HG03439 (cell line): Measurements from ENCODE around the gene AGMO.

ENCODE experiments used
- ATAC-seq: cut with Tn5 transposase; IDR thresholded peaks from one replicate; pipeline ENCODE4 v1.9.1; 2021; ENCODE audit warnings: mild to moderate bottlenecking, moderate library complexity; ENCODE audit not compliant: unreplicated experiment

The AGMO gene

DNA sequence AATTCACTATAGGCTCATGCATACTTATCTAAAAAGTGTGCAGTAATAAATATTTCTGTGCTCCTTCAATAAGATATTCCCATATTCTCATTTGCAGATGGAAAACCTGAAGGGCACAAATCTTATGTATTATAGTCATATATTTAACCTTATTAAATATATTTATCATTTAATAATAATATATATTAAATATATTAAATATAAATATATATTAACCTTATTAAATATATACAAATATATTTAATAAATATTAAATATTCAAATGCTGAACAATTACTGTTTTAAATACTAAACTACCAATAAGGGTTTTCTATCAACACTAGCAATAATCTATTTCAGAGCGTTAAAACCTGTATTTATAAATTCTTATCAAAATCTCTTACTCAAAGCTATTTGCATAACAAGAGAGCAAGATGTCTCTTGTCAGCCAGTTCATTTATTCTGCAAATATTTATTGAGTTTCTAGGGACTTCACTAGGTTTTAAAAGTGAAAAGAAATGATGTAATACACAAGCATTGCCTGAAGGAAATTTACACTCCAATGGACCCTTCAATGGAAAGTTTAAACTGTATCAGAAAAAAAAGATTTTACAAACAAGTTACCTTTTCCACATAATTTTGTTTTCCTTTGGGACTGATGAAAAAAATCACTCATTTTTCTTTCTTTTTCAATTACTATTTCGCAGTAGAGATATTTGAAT is 159.2 kb downstream of the AGMO start:
- ATAC-seq: no peak

DNA sequence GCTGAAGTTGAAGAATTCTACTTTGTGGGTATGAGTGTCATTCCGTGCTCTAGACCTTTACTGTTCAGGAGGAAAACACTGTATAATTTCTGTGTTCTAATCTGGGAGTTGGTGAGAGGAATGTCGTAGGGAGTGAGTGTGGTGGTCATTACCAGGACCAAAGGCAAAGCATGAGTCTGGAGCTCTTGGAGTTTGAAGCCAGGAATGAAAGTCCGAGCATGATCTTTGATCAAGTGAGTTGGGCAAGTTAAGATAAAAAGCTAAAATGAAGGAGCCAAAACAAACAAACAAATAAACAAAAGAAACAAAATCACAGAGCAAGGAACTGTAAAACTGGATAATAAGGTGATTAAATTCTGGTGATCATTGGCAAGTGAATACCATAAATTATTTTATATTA is 161.4 kb downstream of the AGMO start:
- no peak for ATAC-seq

DNA sequence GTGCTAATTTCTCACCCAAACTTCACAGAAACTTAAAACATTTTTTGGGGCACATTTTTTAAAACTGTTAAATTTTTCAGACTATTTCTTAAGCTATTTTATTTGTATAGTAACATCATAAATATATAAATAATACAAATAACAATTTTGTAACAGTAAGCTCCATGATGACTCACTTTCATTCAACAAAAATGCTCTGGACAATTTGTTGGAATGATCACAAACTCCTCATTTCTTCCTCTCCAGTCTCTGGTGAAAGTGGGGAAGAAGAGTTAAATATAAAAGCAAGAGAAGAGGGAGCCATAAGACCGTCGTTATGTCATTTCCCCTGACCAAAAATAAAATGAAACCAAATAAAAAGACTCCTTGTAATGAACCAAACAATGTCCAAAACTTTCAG is 162.4 kb downstream of the AGMO start:
- ATAC-seq: no peak

DNA sequence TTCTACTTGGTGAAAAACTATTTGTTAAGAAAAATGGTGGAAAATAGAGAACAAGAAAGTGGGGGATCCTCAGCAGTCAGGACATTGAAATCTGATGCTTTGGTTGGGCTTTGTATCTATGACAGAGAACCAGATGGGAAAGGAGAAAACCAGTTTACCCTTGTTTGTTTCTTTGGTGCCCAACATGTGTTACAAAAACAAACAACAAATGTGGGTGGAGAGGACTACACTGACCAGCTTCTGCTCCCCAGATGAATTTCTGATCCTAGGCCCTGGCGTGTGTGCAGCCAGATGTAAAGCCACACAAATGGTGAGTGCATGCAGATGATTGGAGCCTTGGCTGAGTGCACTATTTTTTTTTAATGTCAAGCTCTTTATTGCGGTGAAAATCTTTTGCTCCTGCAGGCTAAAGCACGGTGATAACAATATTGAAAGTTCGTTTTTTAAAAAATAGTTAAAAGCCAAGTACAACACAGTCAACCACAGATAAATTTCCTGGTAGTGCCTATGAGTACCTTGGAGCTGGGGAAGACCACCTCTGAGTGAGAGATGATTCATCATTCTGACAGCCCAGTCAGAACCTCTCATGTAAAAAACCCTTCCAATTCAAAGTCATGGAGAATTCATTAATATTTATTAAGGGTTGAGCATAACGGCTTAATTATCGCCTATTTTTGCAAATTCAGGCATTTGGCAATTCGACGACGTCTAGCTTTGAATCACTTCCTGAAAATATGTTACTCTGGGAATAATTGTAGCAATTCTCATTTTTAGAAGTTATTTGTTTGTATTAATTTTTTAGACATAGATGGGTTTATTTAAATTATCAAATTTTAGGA is 163.7 kb downstream of the AGMO start:
- no peak for ATAC-seq

DNA sequence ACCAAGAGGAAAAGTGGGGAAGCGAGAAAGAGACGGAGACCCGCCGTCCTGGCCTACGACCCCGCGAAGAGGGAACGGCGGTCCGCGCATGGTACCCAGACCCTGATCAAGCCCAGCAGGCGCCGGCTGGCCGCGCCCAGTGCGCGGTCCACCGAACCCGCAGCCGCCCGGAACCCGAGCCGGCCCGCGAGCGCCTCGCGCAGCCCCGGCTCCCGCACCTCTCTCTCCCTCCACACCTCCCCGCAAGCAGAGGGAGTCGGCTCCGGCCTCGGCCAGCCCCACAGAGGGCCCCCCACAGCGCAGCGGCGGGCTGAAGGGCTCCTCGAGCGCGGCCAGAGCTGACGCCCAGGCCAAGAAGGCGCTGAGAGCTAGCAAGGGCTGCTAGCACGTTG is 164.7 kb downstream of the AGMO start:
- ATAC-seq: no peak

DNA sequence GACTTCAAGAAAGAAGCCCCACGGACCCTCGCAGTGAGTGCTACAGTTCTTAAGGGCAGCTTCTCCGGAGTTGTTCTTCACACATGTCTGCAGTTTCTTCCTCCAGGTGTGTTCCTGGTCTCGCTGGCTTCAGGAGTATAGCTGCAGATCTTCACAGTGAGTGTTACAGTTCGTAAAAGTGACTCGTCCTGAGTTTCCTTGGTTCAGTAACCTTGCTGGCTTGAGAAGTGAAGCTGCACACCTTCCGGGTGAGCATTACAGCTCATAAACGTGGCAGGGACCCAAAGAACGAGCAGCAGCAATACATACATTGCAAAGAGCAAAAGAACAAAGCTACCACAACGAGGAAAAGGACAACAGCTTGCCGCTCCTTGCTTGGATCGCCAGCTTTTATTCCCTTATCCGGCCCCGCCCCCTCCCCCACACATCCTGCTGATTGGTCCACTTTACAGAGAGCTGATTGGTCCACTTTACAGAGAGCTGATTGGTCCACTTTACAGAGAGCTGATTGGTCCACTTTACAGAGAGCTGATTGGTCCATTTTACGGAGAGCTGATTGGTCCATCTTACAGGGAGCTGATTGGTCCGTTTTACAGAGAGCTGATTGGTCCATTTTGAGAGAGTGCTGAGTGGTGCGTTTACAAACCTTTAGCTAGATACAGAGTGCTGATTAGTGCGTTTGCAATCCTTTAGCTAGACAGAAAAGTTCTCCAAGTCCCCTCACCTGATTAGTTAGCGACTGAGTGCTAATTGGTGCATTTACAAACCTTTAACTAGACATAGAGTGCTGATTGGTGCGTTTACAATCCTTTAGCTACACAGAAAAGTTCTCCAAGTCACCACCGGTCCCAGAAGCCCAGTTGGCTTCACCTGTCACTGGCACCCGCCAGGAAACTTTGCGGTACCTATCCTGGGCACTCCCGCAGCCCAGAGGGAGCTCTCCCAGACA is 165.3 kb downstream of the AGMO start:
- ATAC-seq: no peak

DNA sequence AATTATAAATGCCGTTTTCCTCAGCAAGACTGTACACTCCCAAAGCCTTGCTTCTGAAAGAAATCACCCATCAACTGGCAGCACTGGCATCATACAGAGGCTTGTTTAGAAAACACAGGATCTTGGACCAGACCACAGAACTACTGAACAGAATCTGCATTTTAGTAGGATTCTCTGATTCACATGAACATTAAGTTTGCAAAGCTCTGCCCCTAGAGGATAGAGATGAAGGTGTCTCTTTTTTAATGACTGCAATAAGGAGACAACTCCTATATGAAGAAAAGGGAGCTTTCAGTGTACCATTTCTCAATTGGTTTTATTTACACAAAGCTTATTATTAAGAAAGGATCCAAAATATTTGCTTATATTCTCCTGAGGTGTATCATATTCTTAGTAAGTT is 172.7 kb downstream of the AGMO start:
- no peak for ATAC-seq

DNA sequence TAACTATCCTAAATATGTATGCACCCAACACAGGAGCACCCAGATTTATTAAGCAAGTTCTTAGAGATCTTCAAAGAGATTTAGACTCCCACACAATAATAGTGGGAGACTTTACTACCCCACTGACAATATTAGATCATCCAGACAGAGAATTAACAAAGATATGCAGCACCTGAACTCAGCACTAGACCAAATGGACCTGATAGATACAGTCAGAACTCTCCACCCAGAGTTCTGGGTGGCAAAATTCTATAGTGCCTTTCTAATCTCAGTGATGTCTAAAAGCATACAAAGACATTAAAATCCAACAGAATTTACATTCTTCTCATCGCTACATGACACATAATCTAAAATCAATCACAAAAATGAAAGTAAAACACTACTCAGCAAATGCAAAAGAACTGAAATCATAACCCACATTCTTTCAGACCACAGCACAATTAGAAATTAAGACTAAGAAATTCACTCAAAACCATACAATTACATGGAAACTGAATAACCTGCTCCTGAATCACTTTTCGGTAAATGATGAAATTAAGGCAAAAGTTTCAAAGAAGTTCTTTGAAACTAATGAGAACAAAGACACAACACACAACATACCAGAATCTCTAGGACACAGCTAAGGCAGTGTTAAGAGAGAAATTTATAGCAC is 183.2 kb downstream of the AGMO start:
- no peak for ATAC-seq

DNA sequence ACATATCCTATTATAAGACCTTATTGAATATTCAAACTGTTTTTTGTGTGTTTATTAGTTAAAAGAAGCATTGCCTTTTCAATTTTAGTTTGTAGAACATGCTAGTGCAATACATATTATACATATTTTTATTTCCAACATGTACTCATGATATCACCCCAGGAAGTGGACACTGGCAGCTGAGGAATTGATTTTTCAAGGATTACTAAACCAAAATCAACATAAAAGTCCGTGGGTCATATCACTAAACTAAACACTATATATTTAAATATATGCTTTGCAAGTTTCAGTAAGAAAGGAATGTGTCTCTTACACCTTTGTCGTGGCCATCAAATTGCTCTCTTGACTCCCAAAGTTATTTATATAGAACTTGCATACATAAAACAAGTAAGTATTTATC is 185.2 kb downstream of the AGMO start:
- no peak for ATAC-seq

DNA sequence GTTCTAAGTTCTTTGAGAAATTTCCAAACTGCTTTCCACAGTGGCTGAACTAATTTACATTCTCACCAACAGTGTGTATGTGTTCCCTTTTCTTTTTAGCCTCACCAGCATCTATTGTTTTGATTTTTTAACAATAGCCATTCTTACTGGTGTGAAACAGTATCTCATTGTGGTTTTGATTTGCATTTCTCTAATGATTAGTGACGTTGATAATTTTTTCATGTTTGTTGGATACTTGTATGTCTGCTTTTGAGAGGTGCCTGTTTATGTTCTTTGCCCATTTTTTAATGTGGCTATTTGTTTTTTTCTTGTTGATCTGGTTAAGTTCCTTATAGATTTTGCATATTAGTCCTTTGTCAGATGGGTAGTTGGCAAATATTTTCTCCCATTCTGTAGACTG is 191.4 kb downstream of the AGMO start:
- ATAC-seq: no peak

DNA sequence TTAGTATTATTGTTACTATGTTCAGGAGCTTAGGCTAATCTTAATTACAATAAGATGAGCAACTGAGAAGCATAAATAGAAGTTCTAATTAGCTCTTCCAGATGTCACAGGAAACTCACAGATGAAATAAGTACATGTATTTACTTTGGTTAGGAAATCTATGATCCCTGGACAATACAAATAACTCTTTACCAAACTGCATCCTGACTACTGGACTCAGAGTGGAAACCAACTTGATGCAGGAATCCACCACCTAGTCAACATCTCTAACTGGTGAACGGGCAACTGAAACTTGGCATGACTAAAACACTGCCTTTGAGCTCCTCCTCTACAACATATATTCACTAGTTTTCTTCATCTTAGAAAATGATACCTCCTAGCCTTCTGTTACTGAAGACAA is 193.2 kb downstream of the AGMO start:
- ATAC-seq: no peak

DNA sequence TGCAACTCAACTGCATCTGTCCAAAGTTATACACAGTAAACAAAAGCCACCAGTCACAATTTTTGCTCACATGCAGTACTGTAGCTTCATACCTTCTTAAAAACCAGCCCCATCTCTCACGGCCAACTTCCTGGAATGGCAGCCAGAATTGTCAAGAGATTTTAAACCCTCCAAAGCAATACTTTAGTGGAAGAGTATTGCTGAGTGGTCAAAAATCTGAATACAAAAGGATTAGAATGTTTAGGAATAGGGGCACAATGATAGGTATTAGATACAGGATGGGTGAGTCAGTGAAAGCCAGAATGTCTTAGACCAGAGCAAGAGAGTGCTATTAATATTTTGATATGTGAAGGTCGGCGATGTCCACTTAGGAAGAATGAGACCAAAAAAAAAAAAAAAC is 193.9 kb downstream of the AGMO start:
- ATAC-seq: no peak

DNA sequence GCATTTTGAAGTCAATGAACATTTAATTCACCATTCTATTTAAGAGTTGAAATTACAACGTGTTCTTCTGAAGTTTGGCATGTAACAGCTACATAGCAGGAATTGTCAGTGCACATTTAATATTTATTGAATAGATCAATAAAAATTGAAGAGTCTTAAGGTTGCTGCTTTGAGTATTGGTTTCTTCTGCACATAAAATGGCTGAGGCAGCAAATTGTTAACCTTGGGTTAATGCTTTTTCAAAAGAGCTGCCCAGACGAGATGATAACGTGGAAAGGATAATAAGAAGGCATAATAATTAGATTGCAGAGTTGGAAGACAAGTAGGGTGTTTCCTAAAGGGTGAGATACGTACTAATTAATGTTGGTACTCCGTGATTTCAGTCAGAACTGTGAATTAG is 203.7 kb downstream of the AGMO start:
- no peak for ATAC-seq

DNA sequence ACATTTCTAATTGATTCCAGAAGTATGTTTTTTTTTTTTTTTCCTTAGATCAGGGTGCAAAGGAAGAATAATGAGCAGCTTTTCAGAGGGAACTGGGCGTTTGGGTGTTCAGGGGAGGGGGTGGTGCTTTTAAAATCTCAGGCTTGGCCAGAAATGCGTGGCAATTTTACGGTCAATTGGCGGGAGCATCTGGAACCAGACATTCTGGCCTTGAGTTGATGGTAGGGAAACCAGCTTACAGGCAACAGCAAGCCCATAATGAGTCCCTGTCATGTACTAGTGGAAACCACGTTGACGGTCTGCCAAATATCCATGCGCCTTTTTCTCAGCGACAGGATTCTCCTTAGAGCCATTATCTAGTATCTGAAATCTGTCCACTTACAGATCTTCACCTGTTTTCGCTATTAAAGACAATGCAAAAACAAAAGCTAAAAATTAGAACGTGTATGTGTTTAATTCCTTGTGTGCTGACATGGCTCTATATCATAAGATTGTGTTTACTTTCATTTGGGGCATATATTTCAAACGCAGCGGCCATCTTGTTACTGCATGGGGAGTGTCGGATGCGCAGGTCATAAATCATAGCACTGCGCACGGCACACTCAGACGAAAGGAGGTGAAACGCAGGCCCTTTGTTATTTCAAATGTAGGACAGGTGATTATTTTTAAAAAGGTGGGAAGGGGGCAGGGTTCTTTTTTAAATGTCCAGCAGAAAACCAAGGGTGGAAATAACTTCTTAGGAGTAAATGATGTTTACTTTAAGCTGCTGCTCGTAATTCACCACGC is 209.2 kb downstream of the AGMO start:
- no peak for ATAC-seq

DNA sequence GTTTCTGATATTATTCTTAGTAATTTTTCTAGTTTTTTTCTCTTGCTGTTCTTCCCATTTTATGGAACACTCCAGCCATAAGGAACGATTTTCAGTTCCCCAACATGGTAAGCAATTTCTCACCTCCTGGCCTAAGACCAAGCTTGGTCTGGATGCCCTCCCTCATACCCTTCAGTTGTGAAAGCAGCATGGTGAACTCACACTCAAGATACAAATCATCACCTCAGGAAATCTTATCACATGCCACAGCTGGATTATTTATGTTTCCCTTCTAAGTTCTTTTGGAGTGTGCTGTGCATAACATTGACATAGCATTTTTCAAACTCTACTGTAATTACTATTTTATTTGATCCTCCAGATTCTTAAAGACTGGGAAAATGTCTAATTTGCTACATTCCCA is 216.6 kb downstream of the AGMO start:
- ATAC-seq: no peak

DNA sequence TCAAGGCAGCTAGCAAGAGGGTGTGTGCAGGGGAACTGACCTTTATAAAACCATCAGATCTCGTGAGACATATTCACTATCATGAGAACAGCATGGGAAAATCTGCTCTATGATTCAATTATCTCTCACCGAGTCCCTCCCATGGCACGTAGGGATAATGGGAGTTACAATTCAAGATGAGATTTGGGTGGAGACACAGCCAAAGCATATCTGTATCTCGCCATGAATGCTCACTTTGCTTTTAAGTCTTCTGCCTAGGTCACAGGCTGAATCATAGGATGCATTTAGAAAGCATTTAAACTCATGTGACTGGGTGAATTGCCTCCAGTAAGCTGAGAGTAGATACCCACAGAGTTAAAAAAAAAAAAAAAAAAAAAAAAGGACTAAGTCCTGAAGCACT is 220.0 kb downstream of the AGMO start:
- no peak for ATAC-seq

DNA sequence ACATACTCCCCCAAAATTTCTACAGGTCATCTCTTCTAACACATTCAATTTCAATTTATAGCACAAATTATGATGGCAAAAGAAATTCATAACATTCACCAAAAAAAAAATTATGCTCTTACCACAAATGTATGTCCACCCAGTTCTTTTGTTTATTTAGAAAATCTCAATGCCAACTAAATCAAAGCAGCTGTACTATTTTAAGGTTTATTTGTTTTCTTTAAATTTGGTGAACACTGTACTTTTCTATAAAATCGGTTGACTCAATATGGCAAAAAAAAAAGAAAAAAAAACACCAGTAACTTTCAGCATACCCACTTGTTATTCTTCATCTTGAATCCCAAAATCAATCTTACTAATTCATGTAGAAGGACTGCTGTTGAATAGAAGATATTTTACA is 225.7 kb downstream of the AGMO start:
- no peak for ATAC-seq

DNA sequence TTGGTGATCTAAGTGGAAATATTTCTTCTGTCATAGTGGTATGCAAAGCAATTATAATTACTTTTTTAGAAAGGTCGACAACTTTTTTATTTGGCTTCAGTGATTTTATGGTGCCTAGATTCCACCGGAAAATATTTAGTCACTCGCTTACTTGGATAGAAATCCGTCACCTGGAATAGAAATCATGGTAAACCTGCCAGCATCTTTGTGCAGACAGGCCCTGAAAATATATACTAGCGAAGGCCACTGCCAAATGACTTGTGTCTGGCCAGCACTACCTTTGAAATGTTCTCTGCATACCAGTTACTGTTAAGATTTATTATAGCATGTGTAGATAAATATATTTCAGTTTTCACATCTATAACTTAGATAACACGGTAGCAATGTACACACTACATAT is 226.4 kb downstream of the AGMO start:
- ATAC-seq: no peak

DNA sequence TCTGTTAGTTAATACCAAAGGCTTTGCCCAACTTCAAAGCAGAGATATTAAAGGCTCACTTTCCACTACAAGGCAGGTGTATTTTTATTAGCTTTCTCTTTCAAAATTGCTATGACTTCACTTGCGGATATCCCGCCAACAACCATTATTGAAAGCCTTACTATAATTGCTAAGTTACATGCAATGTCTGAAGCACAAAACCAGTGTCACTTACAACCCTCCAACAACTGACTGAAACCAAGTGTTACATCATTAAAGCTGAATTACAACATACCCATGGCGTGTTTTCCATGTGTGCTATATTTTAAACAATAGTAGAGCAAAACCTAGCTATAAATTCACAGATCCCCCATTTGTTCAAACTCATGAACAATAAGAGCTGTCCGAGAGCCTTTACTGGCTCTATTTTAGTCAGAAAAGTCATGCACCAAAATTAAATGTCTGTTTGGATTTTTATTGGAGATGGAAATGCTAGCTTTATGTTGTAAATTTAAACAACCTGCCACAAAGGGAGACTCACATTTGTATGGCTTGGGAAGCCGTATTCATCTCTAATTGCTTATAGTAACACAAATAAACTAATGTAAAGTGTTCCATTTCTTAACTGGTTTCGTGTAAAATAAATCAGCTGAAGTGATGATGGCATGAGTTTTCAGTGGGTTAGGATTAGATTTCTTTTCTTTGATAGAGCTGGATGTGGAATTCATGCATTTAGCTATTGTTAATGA is 227.1 kb downstream of the AGMO start:
- no peak for ATAC-seq

DNA sequence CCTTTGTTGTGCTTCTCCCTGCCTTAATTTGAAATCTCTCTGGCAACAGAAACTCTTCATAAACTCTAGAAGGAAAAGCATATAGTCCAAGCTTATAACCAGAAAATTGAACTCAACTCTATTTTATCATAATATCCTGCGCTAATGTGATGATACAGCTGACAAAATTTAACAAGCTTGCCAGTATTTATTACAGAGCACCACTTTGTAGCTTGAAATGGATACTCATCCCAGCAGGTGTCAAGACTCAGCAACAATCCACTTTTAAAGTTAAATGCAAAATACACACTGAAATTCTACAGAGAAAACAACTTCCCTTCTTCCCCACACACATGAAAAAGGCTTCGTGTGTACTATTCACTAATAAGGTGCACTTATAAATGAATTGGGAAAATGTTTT is 228.9 kb downstream of the AGMO start:
- no peak for ATAC-seq
